ENCODE data around the gene SMYD4. TPM values are rescaled to one million over a fixed set of nuclear protein-coding genes. Genes with fewer than 3 reads are reported as not detected.

Gene SMYD4
- total and polyA plus RNA-seq, 9 of the 15 experiments (the other 6 are each of a cell fraction or from before 2014, with no cell fraction given), result 1.3 to 10.2 (median 6.7) TPM

- no peak for TF ChIP-seq ZBTB49 (CRISPR knock-in tag; IDR thresholded peaks at IDR 0.05; ENCODE audit: borderline replicate concordance)
- no peak for TF ChIP-seq NFE2 (IDR thresholded peaks at IDR 0.05; ENCODE audit: low read depth)
- TF ChIP-seq KDM5B (IDR thresholded peaks at IDR 0.05; ENCODE audit: insufficient replicate concordance, low read depth, low read length), result no peak
- TF ChIP-seq ZBTB5 (IDR thresholded peaks at IDR 0.05), result no peak
- TF ChIP-seq E2F3 (CRISPR knock-in tag; IDR thresholded peaks at IDR 0.05), result no peak
- TF ChIP-seq ZNF347 (CRISPR knock-in tag; IDR thresholded peaks at IDR 0.05; ENCODE audit: low read depth), result no peak
- TF ChIP-seq OTX1 (CRISPR knock-in tag; IDR thresholded peaks at IDR 0.05), result no peak
- TF ChIP-seq ELF2 (CRISPR knock-in tag; IDR thresholded peaks at IDR 0.05), result no peak
- no peak for TF ChIP-seq TCF3 (CRISPR knock-in tag; IDR thresholded peaks at IDR 0.05)
- peak; percentile 86 for TF ChIP-seq PHF21A (IDR thresholded peaks at IDR 0.05; ENCODE audit: borderline replicate concordance, low read depth)
- no peak for TF ChIP-seq POLR2AphosphoS5 (IDR thresholded peaks at IDR 0.05; ENCODE audit: control insufficient read depth, insufficient read depth, low read depth, low read length)
- TF ChIP-seq HDAC8 (tag; IDR thresholded peaks at IDR 0.05), result no peak
- TF ChIP-seq MYNN (IDR thresholded peaks at IDR 0.05), result no peak
- no peak for TF ChIP-seq MYNN (CRISPR knock-in tag; IDR thresholded peaks at IDR 0.05)
- TF ChIP-seq ATF1 (CRISPR knock-in tag; IDR thresholded peaks at IDR 0.05), result no peak
- no peak for TF ChIP-seq ATF1 (tag; IDR thresholded peaks at IDR 0.05)
- 0 out of 2 replicates have a peak, but pooled peaks have one; percentile 12 for TF ChIP-seq ETV5 (CRISPR knock-in tag; IDR thresholded peaks at IDR 0.05; ENCODE audit: low read depth)
- no peak for TF ChIP-seq ZFX (CRISPR knock-in tag; IDR thresholded peaks at IDR 0.05)
- TF ChIP-seq ESRRA (IDR thresholded peaks at IDR 0.05; ENCODE audit: borderline replicate concordance, low read depth), result no peak
- no peak for TF ChIP-seq CBX1 (IDR thresholded peaks at IDR 0.05; ENCODE audit: low read depth)
- no peak for TF ChIP-seq PHF8 (IDR thresholded peaks at IDR 0.05; ENCODE audit: borderline replicate concordance, low read length)
- TF ChIP-seq MEIS2 (IDR thresholded peaks at IDR 0.05; ENCODE audit: partially characterized antibody), result no peak
- no peak for TF ChIP-seq PRPF4 (IDR thresholded peaks at IDR 0.05; ENCODE audit: insufficient read depth, low read depth, low read length, poor library complexity, severe bottlenecking)
- no peak for TF ChIP-seq L3MBTL2 (IDR thresholded peaks at IDR 0.05)
- no peak for TF ChIP-seq BCL6 (CRISPR knock-in tag; IDR thresholded peaks at IDR 0.05)
- no peak for TF ChIP-seq ZNF644 (tag; IDR thresholded peaks at IDR 0.05; ENCODE audit: low read depth)
- TF ChIP-seq POLR3G (IDR thresholded peaks at IDR 0.05; ENCODE audit: extremely low read depth, insufficient read length, insufficient replicate concordance), result no peak
- TF ChIP-seq MYC (IDR thresholded peaks at IDR 0.05; ENCODE audit: low read depth, low read length), result peak; percentile 2; the same call in 1 of the 2 replicates
- TF ChIP-seq MYC (CRISPR knock-in tag; IDR thresholded peaks at IDR 0.05; ENCODE audit: borderline replicate concordance, low read depth), result no peak
- no peak for TF ChIP-seq MCM5 (IDR thresholded peaks at IDR 0.05; ENCODE audit: low read depth)
Measured at GRCh38 chr17:1829216-1829591, 498 bp downstream of the SMYD4 start (continued).

Data from K562 (cell line).